CD4-positive, alpha-beta T cell treated with Interleukin-1 beta for 1 hour (primary cell): ENCODE data around the gene ISG15.
"Not testable (repeated sequence)": the region's sequence is repeated elsewhere in the genome, so short reads cannot be mapped to it uniquely, and the experiment has no call there.

Experiments used
- DNase-seq, 2 donors: peaks; one replicate each; pipeline ENCODE4 v3.0.0-alpha.2; 2020 to 2022

The ISG15 gene

GRCh38 chr1:1013922-1014648 is 788 bp downstream of the ISG15 start:
- peak in 1 of 2 donors; percentile 42 for DNase-seq

GRCh38 chr1:1014799-1015681 is 1.7 kb downstream of the ISG15 start:
- DNase-seq = no peak

GRCh38 chr1:1017397-1018320 is 4.4 kb downstream of the ISG15 start:
- DNase-seq = not testable (repeated sequence)

- not testable (repeated sequence) for DNase-seq
Observed at GRCh38 chr1:1018321-1018685, 5.0 kb downstream of the ISG15 start.

GRCh38 chr1:1019122-1019999 is 6.1 kb downstream of the ISG15 start:
- peak; percentile 78 to 80 for DNase-seq

GRCh38 chr1:1020000-1020404 is 6.7 kb downstream of the ISG15 start, which contains the start of gene AGRN:
Gene AGRN (plus strand): TSS chr1:1020120. CDS start chr1:1020173, 53 bp downstream.
- peak in 1 of 2 donors; percentile 24 for DNase-seq

- peak in 1 of 2 donors; percentile 27 for DNase-seq
Observed at GRCh38 chr1:1020415-1021009, 7.2 kb downstream of the ISG15 start.

GRCh38 chr1:1021010-1021919 is 8.0 kb downstream of the ISG15 start:
- DNase-seq = no peak

GRCh38 chr1:1021920-1022259 is 8.6 kb downstream of the ISG15 start:
- no peak for DNase-seq

- DNase-seq = no peak
Observed at GRCh38 chr1:1022302-1023009, 9.2 kb downstream of the ISG15 start.

- DNase-seq = no peak
Observed at GRCh38 chr1:1023700-1024099, 10.4 kb downstream of the ISG15 start.

GRCh38 chr1:1024149-1024770 is 11.0 kb downstream of the ISG15 start:
- DNase-seq = no peak

- no peak for DNase-seq
Observed at GRCh38 chr1:1024771-1025699, 11.7 kb downstream of the ISG15 start.

- no peak for DNase-seq
Observed at GRCh38 chr1:1025730-1026129, 12.4 kb downstream of the ISG15 start.

- DNase-seq = no peak
Observed at GRCh38 chr1:1026599-1027413, 13.5 kb downstream of the ISG15 start.

- no peak for DNase-seq
Observed at GRCh38 chr1:1027791-1028190, 14.5 kb downstream of the ISG15 start.
